Tibial artery (tissue), 4 donors: ENCODE measurements around the gene OPCML.
A peak's percentile ranks its signal among the peaks of the same experiment; 100 is the strongest.

Experiments
- DNase-seq, 2 donors: peaks; one replicate each; pipeline ENCODE4 v3.0.0-alpha.2; 2019
- H3K27ac ChIP-seq, 2 donors: fragments of 200-600 bp; sonication (generic) in 1 of 2; 1 replicate in 1 of 2; 2 replicates in 1 of 2; pipeline ENCODE4 v1.5.1; 2018 to 2019; ENCODE audit warnings: mild to moderate bottlenecking in 1 of 2
- H3K27me3 ChIP-seq, 2 donors: fragments of 200-600 bp; sonication (generic) in 1 of 2; one replicate each; pipeline versions ENCODE4 v1.5.1 to v1.6.0; 2016 to 2019
- H3K36me3 ChIP-seq, 3 donors: fragments of 200-600 bp; sonication (generic) in 2 of 3; one replicate each; pipeline ENCODE4 v1.5.1; 2016 to 2019; ENCODE audit warnings: mild to moderate bottlenecking in 2 of 3
- H3K4me1 ChIP-seq, 4 donors: fragments of 200-600 bp; sonication (generic) in 2 of 4; 1 replicate in 3 of 4; 2 replicates in 1 of 4; pipeline ENCODE4 v1.5.1; 2016 to 2019
- H3K4me3 ChIP-seq, 2 donors: fragments of 200-600 bp; sonication (generic) in 1 of 2; 1 replicate in 1 of 2; 2 replicates in 1 of 2; pipeline ENCODE4 v1.5.1; 2018 to 2019; ENCODE audit warnings: mild to moderate bottlenecking in 2 of 2
- H3K9me3 ChIP-seq, 3 donors: fragments of 200-600 bp; sonication (generic) in 1 of 3; one replicate each; pipeline ENCODE4 v1.5.1; 2016 to 2019
- intact Hi-C: fragments of 100-400 bp; cut with DNase I; formaldehyde crosslinking; loops from one replicate; pipeline ENCODE4 v1.15.0; 2023; ENCODE audit warnings: low total_unique reads
- TF ChIP-seq, protein P1 (sequence below), 2 experiments: fragments of 200-600 bp in 1 of 2; fragments of 450-650 bp in 1 of 2; IDR thresholded peaks; one replicate each; pipeline ENCODE4 v1.5.1; 2017 to 2019; ENCODE audit warnings: antibody characterized with exemption in 2 of 2, mild to moderate bottlenecking in 1 of 2, moderate library complexity in 1 of 2

The OPCML gene

DNA sequence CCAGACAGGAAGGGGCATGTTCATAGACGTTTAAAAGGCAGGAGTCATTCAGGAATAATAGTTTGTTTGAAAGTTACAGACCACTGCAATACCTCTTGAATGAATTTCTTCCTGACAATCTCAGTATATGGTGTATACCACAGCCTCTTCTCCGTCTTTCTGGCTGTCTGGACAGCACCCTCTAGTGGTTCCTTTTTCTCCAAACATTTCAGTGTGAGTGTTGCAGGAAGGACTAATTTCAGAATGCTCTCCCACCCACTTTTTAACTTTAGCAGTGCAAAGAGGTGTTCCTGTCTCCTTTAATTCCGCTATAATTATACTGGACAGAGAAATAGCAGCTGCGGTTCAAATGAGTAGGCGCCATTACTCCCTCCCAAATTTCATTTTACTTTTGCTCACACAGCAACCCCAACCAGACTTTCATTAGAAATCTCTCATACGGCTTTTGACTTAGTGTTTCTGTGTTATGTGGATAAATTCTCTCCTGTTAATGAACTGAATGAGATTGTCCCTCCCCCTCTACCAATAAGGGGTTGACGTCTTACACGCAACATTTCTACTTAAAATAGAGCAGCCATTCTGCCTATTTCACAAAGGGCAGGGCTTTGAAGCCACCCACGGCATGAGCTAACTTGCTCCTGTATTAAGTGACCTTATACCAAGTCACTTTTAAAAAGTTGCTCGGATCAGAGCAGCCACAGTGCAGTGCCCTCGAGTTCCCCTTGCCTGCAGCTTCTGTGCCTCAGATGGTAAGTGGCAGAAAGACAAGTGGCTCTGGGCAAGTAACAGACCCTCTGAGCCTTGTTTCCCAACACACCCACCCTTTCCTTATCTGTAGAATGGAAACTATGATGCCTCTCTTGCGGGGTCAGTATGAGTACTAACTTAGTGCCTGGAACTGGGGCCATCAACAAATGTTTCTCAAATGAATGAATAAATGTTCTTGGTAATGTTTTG lies 368.6 kb downstream of the OPCML start:
- Histone ChIP-seq H3K27me3 (peaks cover 0 to 3% of the 10 kb centered on the region in 2 donors), H3K4me3 (no peak overlapping the region), H3K4me1 (no peaks in the 10 kb centered on the region), H3K36me3 (no peaks in the 10 kb centered on the region), H3K27ac (no peak overlapping the region), H3K9me3 (no peaks in the 10 kb centered on the region)
- intact Hi-C loops, result no loop called here
- no peak for DNase-seq
- TF ChIP-seq, protein P1, sequence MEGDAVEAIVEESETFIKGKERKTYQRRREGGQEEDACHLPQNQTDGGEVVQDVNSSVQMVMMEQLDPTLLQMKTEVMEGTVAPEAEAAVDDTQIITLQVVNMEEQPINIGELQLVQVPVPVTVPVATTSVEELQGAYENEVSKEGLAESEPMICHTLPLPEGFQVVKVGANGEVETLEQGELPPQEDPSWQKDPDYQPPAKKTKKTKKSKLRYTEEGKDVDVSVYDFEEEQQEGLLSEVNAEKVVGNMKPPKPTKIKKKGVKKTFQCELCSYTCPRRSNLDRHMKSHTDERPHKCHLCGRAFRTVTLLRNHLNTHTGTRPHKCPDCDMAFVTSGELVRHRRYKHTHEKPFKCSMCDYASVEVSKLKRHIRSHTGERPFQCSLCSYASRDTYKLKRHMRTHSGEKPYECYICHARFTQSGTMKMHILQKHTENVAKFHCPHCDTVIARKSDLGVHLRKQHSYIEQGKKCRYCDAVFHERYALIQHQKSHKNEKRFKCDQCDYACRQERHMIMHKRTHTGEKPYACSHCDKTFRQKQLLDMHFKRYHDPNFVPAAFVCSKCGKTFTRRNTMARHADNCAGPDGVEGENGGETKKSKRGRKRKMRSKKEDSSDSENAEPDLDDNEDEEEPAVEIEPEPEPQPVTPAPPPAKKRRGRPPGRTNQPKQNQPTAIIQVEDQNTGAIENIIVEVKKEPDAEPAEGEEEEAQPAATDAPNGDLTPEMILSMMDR (IDR thresholded peaks at IDR 0.05), result peak; percentile 31 to 54

DNA sequence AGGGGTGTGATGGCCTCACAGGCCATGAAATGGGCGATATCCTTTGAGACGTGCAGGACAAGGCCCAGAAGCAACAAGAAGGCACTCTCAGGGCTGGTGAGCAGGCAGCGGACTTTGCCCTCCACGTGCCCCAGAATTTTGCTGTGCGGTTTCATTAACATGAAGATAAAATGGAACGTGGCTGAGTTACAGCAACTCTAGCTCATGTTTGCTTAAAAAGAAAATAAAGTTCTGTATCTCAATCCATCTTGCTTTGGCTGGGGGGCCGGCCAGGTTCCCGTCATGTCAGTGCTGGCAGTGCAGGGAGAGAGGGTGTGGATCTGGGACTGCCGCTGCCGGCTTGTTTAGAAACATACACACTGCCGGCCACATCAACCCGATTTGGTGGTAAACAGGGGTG lies 370.1 kb downstream of the OPCML start:
- H3K4me1 ChIP-seq, result no peaks in the 10 kb centered on the region
- DNase-seq, result no peak
- H3K36me3 ChIP-seq, result no peaks in the 10 kb centered on the region
- intact Hi-C loops, result no loop called here
- no peak overlapping the region for H3K4me3 ChIP-seq
- H3K9me3 ChIP-seq, result no peaks in the 10 kb centered on the region
- no peaks in the 10 kb centered on the region for H3K27me3 ChIP-seq
- H3K27ac ChIP-seq, result no peak overlapping the region
- TF ChIP-seq, protein P1 (IDR thresholded peaks at IDR 0.05), result no peak

DNA sequence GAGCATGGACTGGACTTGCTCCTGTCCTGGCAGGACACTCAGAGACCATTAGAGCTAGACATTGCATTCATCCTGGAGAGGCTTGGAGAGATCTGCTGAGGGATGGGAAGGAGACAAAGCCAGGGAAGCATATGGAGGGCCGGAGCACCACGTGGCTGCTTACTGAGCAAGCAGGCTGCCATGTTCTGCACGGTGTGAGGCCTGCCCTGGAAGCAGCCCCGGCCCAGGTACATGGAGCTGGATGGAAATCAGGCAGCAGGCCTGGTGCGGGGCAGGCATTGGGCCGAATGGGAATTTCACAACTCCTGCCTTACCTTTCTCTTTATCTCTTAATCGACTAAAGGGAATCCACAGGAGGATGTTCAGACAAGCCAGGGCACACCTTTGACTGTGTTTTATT lies 371.5 kb downstream of the OPCML start:
- Histone ChIP-seq H3K27ac (no peak overlapping the region), H3K9me3 (no peaks in the 10 kb centered on the region), H3K4me1 (no peaks in the 10 kb centered on the region), H3K27me3 (peaks cover 0 to 3% of the 10 kb centered on the region in 2 donors), H3K4me3 (no peak overlapping the region), H3K36me3 (no peaks in the 10 kb centered on the region)
- no peak for DNase-seq
- intact Hi-C loops, result no loop called here
- TF ChIP-seq, protein P1 (IDR thresholded peaks at IDR 0.05), result no peak

DNA sequence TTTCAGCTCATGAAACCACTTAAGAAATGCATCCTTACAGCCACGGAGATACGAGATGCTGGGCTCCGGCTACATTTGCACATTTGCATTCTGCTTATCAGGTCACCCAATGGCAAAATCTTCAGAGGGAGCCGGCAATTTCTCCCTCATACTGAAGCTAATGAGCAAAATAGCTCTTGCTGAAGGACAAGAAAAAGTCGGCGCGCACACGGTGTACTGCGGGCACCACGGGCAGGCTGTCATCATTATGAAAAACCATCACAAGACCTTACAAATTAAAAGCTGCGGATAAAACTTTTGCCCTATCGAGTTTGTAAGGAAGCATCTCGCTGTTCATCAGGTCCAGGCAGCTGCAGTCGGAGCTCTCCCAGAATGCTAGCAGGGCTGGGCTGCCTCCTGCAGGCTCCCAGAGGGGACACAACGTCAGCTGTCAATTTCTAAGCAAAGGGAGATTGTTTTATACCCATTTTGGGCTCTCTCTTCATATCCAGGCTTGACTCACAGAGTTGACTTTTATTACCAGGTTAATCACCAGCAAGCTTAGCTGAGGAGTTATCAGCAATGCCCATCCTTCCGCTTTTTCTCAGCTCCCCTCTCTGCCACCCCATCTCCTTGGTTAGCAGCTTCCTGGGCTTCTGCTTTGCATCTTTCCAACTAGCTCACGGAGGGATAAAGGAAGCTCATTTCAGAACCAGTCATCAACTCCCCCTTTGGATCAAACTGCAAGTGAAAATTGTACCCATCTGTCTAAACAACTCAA lies 375.1 kb downstream of the OPCML start:
- H3K27ac ChIP-seq, result no peak overlapping the region
- H3K9me3 ChIP-seq, result no peaks in the 10 kb centered on the region
- H3K27me3 ChIP-seq, result peaks cover 0 to 15% of the 10 kb centered on the region in 2 donors
- H3K4me1 ChIP-seq, result no peaks in the 10 kb centered on the region
- no peak for DNase-seq
- intact Hi-C loops, result no loop called here
- no peaks in the 10 kb centered on the region for H3K36me3 ChIP-seq
- TF ChIP-seq, protein P1 (IDR thresholded peaks at IDR 0.05), result no peak
- no peak overlapping the region for H3K4me3 ChIP-seq

DNA sequence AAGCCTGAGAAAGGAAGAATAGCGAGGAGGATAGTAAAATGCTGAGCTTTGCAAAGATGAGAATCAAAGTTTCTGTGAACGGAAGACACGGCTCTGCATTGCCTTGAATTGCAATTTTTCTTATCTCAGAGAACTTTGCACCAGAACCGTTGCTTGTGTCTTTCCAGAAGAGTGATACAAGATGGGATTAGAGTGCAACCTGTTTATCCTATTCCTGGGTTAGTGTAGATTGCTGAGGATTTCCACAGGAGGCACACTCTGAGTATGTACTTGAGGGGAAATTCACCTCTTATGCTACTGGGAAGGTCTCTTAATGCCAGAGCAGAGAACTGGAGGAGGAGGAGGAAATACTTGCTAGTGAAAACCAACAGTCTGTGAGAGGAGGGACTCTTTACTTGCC lies 377.5 kb downstream of the OPCML start:
- Histone ChIP-seq H3K27me3 (peaks cover 0 to 17% of the 10 kb centered on the region in 2 donors), H3K27ac (no peak overlapping the region), H3K9me3 (no peaks in the 10 kb centered on the region), H3K36me3 (no peaks in the 10 kb centered on the region), H3K4me3 (no peak overlapping the region), H3K4me1 (no peaks in the 10 kb centered on the region)
- TF ChIP-seq, protein P1 (IDR thresholded peaks at IDR 0.05), result no peak
- no peak for DNase-seq
- intact Hi-C loops, result no loop called here
